Prostate gland (tissue), 2 donors: Measurements from ENCODE around the gene CCDC170. TPM values are rescaled to one million over a fixed set of nuclear protein-coding genes. Genes with fewer than 3 reads are reported as not detected.

Source experiments
- DNase-seq: peaks from one replicate; pipeline ENCODE4 v3.0.0-alpha.2; 2019; ENCODE audit warnings: low spot score
- H3K27ac ChIP-seq, 2 donors: fragments of 200-600 bp; sonication (generic); 2 replicates each; pipeline ENCODE4 v1.5.1; 2017 to 2019
- H3K27me3 ChIP-seq: fragments of 200-600 bp; sonication (generic); replicated peaks from 2 replicates; pipeline ENCODE4 v1.5.1; 2019; ENCODE audit not compliant: insufficient read depth
- H3K36me3 ChIP-seq, 2 donors: fragments of 200-600 bp; sonication (generic); 1 replicate in 1 of 2; 2 replicates in 1 of 2; pipeline versions ENCODE4 v1.5.1 to v1.8.1; 2017 to 2019
- H3K4me1 ChIP-seq: fragments of 200-600 bp; sonication (generic); replicated peaks from 2 replicates; pipeline ENCODE4 v1.5.1; 2019
- H3K4me3 ChIP-seq, 2 donors: fragments of 200-600 bp; sonication (generic); 2 replicates each; pipeline ENCODE4 v1.5.1; 2017 to 2019
- H3K9me3 ChIP-seq: fragments of 200-600 bp; sonication (generic); 2 replicates; pipeline ENCODE4 v1.5.1; 2017
- POLR2A ChIP-seq: fragments of 450-650 bp; IDR thresholded peaks from one replicate; pipeline ENCODE4 v1.6.1; 2016; ENCODE audit warnings: antibody characterized with exemption, mild to moderate bottlenecking
- POLR2AphosphoS5 ChIP-seq: sonication (generic); formaldehyde crosslinking; IDR thresholded peaks from one replicate; pipeline ENCODE4 v1.6.1; 2017; ENCODE audit warnings: antibody characterized with exemption
- WGBS: methylation state at CpG from one replicate; pipeline ENCODE4 v1.1.5; 2018; 5-methylcytosine and 5-hydroxymethylcytosine counted together
- intact Hi-C: fragments of 100-400 bp; cut with DNase I; formaldehyde crosslinking; loops from one replicate; pipeline ENCODE4 v1.14.2; 2022
- total RNA-seq, 2 donors: library from RNA; depleted of rRNA; stranded (reverse); fragments of >200 nt; gene quantifications; one replicate each; pipeline ENCODE4 v1.1.0, GENCODE V29; 2016
- TF ChIP-seq, protein P1 (sequence below), 4 experiments: fragments of 200-600 bp in 2 of 4; fragments of 450-650 bp in 2 of 4; sonication (generic) in 2 of 4; IDR thresholded peaks; 1 replicate in 3 of 4; 2 replicates in 1 of 4; pipeline ENCODE4 v1.5.1; 2016 to 2019; ENCODE audit warnings: antibody characterized with exemption in 4 of 4, mild to moderate bottlenecking in 2 of 4, moderate library complexity in 2 of 4

The CCDC170 gene
- total RNA-seq, 2 donors from 2014 or later: 0.32 to 0.85 TPM

DNA sequence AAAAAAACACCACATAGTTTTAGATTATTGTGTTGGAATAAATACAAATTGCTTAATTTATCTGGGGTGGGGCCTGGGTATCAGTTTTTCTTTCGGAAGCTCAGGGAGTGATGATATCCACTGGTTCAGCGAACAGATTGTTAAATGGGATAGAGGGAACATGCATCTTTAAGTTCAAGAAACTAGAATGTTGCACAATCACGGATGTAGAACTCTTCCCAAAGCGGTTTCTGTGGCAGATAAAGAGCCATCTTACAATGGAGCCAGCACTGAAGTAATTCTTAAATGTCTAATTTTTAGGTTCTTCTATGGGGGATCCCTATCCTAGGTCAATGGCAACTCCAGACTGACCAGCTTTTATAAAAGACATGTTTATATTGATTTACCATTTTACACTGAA, 32.1 kb upstream of the CCDC170 start:
- intact Hi-C loops: no loop called here
- H3K36me3 ChIP-seq: no peaks in the 10 kb centered on the region

DNA sequence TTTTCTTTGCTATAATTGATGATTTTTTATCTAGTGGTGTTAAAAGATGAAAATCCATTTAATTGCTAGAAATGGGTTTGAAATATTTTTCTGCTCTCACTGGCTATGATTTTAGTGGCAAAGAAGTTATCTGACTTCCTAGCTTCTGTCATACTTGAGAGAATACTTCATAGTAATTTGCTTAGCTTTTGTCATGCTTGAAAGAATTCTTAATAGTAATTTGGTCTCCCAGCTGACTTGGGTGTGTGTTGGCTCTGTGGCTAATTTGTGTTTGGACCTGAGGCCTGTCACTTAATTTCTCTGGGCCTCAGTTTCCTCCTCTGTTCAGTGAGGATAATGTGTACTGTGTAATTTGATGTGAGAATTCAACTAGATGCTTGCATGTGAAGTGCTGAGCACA, 29.1 kb upstream of the CCDC170 start:
- Histone ChIP-seq H3K27ac (no peak overlapping the region), H3K36me3 (no peaks in the 10 kb centered on the region), H3K4me3 (no peak overlapping the region), H3K4me1 (no peaks in the 10 kb centered on the region), H3K27me3 (no peaks in the 10 kb centered on the region), H3K9me3 (no peaks in the 10 kb centered on the region)
- intact Hi-C loops: no loop called here
- no peak for DNase-seq
- TF ChIP-seq, protein P1, sequence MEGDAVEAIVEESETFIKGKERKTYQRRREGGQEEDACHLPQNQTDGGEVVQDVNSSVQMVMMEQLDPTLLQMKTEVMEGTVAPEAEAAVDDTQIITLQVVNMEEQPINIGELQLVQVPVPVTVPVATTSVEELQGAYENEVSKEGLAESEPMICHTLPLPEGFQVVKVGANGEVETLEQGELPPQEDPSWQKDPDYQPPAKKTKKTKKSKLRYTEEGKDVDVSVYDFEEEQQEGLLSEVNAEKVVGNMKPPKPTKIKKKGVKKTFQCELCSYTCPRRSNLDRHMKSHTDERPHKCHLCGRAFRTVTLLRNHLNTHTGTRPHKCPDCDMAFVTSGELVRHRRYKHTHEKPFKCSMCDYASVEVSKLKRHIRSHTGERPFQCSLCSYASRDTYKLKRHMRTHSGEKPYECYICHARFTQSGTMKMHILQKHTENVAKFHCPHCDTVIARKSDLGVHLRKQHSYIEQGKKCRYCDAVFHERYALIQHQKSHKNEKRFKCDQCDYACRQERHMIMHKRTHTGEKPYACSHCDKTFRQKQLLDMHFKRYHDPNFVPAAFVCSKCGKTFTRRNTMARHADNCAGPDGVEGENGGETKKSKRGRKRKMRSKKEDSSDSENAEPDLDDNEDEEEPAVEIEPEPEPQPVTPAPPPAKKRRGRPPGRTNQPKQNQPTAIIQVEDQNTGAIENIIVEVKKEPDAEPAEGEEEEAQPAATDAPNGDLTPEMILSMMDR (IDR thresholded peaks at IDR 0.05): no peak
- TF ChIP-seq POLR2A: no peak
- no peak for TF ChIP-seq POLR2AphosphoS5

More for the DNA sequence above, 32.1 kb upstream of the CCDC170 start:
- Histone ChIP-seq H3K27ac (no peak overlapping the region), H3K4me1 (no peaks in the 10 kb centered on the region), H3K4me3 (no peak overlapping the region), H3K9me3 (no peaks in the 10 kb centered on the region), H3K27me3 (no peaks in the 10 kb centered on the region)
- 94% methylated on average over 4 of the region's 4 CpGs for WGBS
- no peak for DNase-seq
- no peak for TF ChIP-seq POLR2AphosphoS5

DNA sequence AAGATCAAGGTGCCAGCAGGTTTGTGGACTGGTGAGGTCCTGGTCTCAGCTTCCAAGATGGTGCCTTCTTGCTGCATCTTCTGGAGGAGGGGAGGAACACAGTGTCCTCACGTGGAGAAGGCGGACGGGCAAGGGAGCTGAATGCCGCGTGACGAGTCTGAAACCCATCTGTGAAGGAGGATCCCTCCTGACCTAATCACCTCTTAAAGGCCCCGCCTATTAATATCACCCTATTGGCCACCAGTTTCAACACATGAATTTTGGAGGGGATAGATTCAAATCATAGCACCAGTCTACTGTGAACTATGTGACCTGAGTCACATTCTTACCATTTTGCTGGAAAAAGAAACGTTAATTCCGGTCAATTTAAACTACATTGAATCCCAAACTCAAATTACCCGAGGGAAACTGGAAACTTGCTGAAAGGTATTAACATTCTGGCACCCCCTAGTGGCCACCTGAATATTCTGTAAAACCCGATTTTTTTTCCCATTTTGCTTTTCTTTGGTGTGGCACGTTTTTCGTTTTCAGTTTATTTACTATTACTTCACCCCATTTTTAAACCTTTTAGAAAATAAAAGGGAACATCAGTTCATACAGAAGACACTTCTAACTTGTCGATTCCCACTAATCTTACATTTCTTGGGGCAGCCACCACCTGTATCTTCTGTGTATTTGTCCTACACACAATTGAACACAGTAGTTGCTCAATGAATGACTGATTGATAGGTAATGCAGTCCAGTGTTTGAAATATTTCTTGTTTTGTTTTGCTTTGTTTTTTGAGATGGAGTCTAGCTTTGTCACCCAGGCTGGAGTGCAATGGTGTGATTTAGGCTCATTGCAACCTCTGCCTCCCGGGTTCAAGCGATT, 17.9 kb upstream of the CCDC170 start:
- no peaks in the 10 kb centered on the region for H3K4me1 ChIP-seq
- no peak for DNase-seq
- H3K27ac ChIP-seq: no peak overlapping the region
- H3K27me3 ChIP-seq: no peaks in the 10 kb centered on the region
- TF ChIP-seq POLR2AphosphoS5 (no peak), POLR2A (no peak)
- TF ChIP-seq, protein P1 (IDR thresholded peaks at IDR 0.05): peak; percentile 34 to 86 (median 56)
- WGBS: 41% methylated on average over 16 of the region's 16 CpGs
- H3K4me3 ChIP-seq: no peak overlapping the region
- intact Hi-C loops: no loop called here
- H3K36me3 ChIP-seq: no peaks in the 10 kb centered on the region
- no peaks in the 10 kb centered on the region for H3K9me3 ChIP-seq

GRCh38 chr6:151477726-151478125, 16.1 kb upstream of the CCDC170 start:
- Histone ChIP-seq H3K27ac (no peak overlapping the region), H3K4me3 (no peak overlapping the region), H3K9me3 (no peaks in the 10 kb centered on the region), H3K36me3 (no peaks in the 10 kb centered on the region), H3K27me3 (no peaks in the 10 kb centered on the region), H3K4me1 (no peaks in the 10 kb centered on the region)
- TF ChIP-seq POLR2AphosphoS5 (no peak), POLR2A (no peak)
- TF ChIP-seq, protein P1 (IDR thresholded peaks at IDR 0.05): no peak
- WGBS: 97% methylated on average over 12 of the region's 12 CpGs
- DNase-seq: no peak
- intact Hi-C loops: no loop called here

DNA sequence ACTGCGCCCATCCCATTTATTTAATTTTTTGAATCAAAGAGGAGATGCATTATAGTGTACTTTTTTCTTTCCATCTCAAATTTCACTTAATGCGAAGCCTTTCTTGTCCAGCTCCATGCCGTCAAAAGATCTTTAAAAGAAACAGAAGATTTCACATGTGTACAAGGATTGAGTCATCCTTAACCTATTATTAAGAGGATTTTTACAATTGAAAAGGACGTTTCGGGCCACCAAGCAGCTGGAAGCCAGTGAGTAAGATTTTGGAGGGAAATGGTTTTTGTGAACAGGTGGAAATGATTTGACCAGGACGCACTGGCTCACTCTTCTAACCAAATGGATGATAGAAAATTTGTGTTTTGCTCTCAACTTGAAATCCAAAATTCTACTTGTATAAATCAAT, 15.1 kb upstream of the CCDC170 start:
- DNase-seq: no peak
- intact Hi-C loops: no loop called here

More for the DNA sequence above, 15.1 kb upstream of the CCDC170 start:
- H3K9me3 ChIP-seq: no peaks in the 10 kb centered on the region
- no peak overlapping the region for H3K4me3 ChIP-seq
- TF ChIP-seq, protein P1 (IDR thresholded peaks at IDR 0.05): no peak
- TF ChIP-seq POLR2AphosphoS5: no peak
- TF ChIP-seq POLR2A: no peak
- H3K4me1 ChIP-seq: no peaks in the 10 kb centered on the region
- WGBS: 72% methylated on average over 6 of the region's 6 CpGs
- H3K27me3 ChIP-seq: no peaks in the 10 kb centered on the region
- no peaks in the 10 kb centered on the region for H3K36me3 ChIP-seq
- no peak overlapping the region for H3K27ac ChIP-seq
